HG03571 (cell line): ENCODE measurements around the gene STK25.
"Not testable (repeated sequence)": the region's sequence is repeated elsewhere in the genome, so short reads cannot be mapped to it uniquely, and the experiment has no call there.

ENCODE experiments used
- ATAC-seq: cut with Tn5 transposase; IDR thresholded peaks from one replicate; pipeline ENCODE4 v1.9.1; 2021; ENCODE audit not compliant: unreplicated experiment

The STK25 gene

GRCh38 chr2:241467777-241468475, 40.5 kb downstream of the STK25 start:
- no peak for ATAC-seq

GRCh38 chr2:241466230-241466629, 42.2 kb downstream of the STK25 start:
- ATAC-seq = no peak

DNA sequence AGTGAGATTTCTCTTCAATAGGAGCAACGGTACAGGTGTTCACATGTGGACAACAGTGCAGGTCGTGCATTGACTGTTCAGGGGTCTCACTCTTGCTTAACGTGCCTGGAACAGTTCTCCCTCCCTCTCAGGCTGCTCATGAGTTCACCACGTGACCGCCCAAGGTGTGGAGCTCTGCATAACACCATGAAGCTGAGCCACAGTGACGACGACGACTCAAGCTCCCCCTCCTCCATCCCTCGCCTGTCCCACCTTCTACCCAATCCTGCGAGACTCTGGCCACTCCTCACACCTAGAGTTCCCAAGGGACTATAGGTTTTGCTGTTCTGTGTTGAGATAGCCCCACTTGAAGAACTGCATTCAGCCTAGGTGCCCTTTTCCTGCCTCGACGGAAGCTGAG, 42.8 kb downstream of the STK25 start:
- ATAC-seq = no peak

DNA sequence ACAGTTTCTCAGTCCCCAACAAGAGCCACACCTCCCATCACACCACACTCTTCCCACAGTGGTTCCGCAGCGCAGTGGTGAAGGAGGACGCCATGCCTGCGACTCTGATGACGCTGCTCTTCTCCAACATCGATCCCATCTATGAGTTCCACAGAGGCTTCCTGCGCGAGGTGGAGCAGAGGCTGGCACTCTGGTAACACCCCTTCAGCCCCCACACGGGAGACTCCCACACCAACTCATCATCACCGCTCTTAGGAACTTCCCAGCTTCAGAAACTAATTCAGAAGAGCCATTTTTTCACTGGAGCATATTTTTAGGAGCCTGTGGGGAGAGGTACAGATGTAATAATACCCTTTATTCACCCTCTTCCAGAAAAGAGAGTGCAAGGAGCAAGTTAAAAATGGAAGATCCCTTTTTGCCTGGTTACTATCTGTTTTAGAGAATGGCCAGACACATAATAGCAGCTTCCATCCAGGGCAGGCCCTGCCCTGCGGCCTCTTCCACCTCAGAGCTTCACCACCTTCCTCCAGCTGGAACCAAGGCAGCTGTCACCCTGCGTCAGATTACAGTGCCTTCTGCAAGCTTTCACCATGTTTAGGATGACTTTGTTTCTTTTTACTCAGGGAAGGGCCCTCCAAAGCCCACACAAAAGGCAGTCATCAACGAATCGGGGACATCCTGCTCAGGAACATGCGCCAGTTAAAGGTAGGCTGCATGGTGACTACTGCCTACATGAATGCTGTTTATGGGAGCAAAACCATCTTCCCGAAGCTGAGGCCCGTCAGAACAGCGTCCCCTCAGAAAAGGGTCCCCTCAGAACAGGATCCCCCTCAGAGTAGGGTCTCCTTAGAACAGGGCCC, 44.9 kb downstream of the STK25 start:
- no peak for ATAC-seq

DNA sequence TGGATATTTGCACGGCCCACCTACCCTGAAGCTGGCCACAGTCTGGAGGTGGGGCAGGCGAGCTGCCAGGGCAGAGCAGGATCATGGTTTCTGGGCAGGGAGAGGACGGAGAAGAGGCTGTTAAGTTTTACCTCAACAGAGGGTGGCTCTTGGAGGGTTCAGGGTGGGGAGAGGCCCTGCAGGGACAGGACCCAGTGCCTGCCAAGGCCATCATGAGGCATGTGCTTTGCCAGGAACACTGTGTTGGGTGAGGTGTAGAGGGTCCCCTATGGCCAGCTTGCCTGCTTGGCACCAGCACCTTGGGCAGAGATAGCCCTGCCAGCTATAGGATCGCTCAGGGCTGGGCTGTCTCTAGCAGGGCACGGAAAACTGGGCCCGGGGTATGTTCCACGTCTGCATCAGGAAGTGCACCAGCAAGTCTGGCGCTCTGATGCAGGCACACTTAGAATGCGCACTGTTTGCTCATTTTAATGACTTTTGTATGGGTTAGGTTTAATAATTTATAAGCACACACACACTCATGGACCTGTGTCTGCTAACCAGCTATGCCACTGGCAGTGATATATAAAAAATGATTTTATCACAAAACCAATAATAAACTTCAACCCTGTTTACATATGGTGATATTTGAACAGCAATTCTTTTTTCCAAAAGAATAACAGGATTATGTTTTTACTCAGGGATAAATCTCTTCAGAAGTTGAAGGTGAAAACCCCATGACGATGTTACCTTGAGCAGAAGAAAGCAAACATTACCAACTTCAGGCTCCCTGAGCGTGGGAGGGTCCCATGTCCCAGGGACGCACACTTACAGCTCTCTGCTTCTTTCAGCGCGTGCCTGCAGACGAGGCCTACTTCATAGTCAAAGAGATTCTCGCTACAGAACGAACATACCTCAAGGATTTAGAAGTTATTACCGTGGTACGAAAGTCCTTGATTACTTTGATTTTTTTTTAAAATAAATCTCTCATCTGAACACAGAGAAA, 46.4 kb downstream of the STK25 start:
- ATAC-seq = no peak

DNA sequence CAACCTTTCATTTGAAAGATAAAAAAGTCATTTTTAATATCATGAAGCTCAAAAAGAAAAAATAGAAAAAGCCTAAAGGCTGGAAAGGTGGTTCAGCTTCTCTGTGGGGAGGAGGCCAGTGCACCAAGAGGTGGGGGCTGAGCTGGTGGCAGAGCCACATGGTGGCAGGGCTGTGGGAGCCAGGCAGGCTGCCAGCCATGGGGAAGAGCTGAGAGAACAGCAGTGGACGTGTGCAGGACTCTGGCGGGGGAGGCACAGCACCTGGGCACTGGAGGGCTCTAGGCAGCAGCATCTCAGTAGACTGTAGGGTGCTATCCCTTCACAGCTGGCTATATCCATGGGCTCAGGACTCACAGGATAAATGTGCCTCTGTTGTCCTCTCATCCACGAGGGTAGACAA, 47.8 kb downstream of the STK25 start:
- no peak for ATAC-seq

- ATAC-seq = no peak
Measured at GRCh38 chr2:241459520-241459919, 48.9 kb downstream of the STK25 start.

DNA sequence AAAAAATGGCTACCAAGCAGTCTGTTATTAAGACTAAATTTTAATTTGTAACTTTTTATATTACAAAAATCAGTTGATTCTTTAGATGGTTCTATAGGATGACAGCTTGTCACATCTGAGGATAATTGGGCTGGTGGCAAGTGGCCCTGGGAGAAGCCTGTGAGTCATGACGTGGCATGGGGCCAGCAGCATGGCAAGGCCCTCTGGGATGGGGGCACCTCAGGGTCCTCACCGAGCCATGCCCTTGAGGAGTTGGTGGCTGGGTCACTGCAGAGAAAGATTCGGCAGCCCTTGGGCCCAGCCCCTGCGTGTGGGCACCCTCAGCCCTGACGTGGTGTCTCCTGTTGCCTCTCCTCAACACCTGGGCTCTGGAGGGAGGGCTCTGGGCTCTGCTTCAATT, 49.7 kb downstream of the STK25 start:
- ATAC-seq = no peak

DNA sequence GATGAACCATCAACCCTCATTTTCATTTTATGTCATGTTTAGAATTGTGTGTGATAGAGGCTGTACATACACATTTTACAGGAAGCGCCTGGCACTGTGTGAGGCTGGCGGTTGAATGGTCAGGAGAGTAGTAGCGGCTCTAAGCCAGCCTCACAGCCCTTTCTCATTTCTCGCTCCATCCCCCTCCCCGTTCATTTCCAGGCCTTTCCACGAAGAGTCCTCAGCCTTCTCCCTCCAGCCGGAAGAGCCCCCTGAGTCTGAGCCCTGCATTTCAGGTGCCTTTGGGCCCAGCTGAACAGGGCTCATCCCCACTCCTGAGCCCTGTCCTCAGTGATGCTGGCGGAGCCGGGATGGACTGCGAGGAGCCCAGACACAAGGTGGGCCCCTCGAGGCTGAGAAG, 51.8 kb downstream of the STK25 start:
- ATAC-seq = no peak

GRCh38 chr2:241454837-241455485, 53.4 kb downstream of the STK25 start:
- no peak for ATAC-seq

DNA sequence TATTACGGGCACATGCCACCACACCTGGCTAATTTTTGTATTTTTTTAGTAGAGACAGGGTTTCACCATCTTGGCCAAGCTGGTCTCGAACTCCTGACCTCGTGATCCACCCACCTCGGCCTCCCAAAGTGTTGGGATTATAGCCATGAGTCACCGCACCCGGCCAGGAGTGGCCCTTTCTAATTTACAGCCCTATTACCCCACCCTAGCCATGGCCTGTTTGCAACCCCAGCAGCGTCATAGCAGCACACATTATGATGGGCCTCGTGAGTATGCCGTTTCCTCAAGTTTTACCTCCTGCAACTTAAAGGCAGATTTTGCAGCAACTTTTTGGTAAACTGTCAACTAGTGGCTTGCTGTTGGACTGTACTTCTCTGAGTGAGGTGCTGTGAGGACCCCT, 54.5 kb downstream of the STK25 start:
- ATAC-seq = not testable (repeated sequence)

- ATAC-seq = no peak
Measured at GRCh38 chr2:241451840-241452506, 56.4 kb downstream of the STK25 start.

GRCh38 chr2:241450092-241450491, 58.3 kb downstream of the STK25 start:
- not testable (repeated sequence) for ATAC-seq

- ATAC-seq = no peak
Measured at GRCh38 chr2:241445426-241445825, 63.0 kb downstream of the STK25 start.

DNA sequence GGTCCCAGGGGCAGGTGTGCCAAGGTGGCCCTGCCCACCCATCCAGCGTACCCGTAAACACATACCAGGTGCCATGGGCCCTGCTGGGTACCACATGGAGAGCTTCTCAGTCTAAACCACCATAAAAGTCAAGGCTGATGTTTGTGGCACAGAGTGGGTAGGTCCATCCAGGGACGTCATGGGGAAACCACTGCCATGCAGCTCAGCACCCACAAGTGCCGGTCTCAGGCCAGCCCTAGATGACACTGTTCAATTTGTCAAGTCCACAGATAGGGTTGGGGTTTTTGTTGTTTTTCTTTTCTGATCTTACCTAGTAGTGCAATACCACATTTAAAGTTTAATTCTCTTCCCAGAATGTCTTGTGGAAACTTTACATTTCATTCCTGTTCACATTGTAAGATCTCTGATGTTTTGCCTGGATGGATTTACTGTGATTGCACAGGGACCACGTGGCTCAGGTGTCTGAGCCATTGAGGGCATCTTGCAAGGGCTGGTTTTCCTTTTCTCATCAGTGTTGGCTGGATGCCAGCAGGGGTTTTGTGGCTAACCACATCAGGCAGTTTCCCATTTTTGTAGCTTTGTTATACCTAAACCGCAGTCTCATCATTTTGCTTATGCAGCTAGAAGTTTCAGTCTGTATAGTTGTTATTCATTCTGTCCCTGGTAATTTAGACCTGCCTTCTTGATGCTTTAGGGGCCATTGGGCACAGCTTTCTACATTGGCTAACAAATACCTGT, 64.7 kb downstream of the STK25 start:
- no peak for ATAC-seq
